GM21515 (cell line): ENCODE measurements around the gene NBDY.
"Not testable (repeated sequence)": the region's sequence is repeated elsewhere in the genome, so short reads cannot be mapped to it uniquely, and the experiment has no call there.

ENCODE experiments used
- ATAC-seq: cut with Tn5 transposase; IDR thresholded peaks from one replicate; pipeline ENCODE4 v1.9.1; 2021; ENCODE audit not compliant: unreplicated experiment

NBDY gene, protein sequence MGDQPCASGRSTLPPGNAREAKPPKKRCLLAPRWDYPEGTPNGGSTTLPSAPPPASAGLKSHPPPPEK

DNA sequence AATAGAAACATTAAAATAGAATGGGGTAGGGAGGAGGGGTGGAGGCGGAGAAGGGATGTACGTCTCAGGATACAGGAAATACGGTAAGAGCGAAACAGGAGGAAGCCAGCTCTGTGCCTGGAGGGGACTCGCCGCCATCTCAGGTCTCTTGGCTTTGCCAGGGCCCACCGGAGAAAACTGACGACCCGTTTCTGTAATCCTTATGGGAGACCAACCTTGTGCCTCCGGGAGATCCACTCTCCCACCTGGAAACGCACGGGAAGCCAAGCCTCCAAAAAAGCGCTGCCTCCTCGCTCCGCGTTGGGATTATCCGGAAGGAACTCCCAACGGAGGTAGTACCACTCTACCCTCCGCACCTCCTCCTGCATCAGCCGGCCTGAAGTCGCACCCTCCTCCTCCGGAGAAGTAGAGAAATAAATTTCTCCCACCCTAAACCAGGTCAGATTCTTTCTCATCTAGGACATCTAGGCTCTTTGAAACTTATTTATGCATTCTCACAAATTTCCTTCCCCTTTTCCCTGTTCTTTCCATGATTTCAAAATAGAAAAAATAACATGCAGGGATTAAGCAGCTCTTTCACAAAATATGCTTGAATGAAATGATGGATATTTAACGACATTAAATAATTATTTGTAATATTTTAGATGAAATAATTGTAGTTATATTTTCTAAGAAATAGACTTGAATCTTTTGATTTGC lies at the start of gene NBDY:
Gene NBDY, plus strand, starts transcription at position 92 of the 699 bp plus-strand sequence. Its CDS starts 111 bp downstream, at position 203.
- peak; percentile 72 for ATAC-seq

GRCh38 chrX:56704530-56704929 lies 24.5 kb upstream of the NBDY start:
- not testable (repeated sequence) for ATAC-seq

- no peak for ATAC-seq
These were observed 2.4 kb upstream of the NBDY start for GRCh38 chrX:56726605-56727004.

DNA sequence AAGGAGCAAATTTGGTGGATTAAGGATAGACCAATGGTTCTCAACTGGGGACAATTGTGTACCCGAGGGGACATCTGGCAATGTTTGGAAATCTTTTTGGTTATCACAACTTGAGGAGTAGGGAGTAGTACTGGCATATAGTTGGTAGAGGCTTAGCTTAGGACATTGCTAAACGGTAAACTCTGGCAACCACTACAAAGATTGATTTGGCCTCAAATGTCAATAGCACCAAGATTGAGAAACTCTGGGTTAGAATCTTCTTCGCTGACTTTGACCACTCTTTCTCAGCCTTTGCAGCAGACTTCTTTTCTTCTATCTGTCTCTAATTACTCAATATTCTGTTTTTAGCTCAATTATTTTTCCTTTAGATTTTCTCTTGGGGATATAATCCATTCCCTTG lies 1.5 kb upstream of the NBDY start:
- no peak for ATAC-seq

DNA sequence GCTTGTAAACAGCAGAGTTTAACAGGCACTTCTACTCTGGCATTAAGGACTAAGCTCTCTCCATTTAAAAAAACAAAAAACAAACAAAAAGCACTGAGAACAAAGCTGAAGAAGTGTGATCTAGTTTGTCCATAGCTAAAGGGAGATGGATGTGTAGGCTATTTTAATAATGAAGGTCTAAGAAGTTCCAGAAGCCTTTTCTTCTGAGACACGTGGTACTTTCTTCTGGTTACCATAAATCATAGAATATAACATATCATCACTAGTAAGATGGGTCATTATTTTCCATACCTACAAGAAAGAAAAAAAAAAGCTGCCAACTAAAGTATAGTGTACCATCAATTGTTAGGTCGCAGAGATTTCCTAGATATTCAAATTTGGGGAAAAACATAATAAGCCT lies 722 bp upstream of the NBDY start:
- no peak for ATAC-seq

DNA sequence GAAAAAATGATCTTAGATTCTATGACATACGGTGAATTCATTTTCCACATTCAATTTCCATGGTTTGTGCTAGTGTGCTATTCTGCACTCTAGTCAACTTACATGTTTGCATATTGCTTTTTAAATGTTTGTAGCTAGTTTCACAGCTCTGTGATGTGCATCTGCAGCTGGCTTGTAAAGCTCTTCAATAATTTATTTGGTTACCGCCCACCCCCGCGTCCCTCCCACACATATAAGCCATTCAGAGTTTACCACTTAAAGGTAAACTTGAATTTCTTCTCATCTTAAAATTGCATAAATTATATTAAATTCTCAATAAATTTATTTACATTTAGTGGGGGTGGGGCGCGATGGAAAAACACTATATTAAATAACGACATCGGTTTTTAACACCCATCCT lies 291 bp upstream of the NBDY start:
- ATAC-seq, result peak; percentile 36

DNA sequence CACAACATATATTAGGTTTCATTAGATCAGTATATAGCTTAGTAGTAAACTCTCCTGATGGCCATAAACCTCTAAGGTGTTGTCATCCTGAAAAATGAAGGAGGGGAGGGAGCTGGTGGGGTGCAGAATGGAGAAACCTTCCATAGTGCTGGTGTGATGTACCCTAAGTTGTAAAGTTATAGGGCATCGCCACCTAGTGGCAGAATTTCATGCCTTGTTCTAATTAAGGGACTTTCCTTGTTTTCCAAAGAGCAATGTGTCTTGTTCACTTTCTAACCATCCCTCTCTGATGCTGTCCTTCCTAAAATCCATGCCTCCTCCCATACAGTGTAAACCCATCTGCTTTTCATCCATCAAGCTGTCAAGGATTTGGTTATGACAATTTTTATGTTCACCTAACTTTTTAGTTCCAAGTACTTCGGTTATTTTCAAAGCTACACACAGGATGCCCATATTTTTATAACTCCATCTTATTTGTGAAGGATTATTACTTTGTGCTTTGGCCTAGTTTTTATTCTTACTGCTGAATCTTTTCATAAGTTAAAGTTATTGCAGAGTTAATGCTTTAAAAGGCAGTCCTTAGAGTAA lies 4.5 kb downstream of the NBDY start:
- no peak for ATAC-seq

- no peak for ATAC-seq
These were observed 7.2 kb downstream of the NBDY start for GRCh38 chrX:56736219-56736618.

DNA sequence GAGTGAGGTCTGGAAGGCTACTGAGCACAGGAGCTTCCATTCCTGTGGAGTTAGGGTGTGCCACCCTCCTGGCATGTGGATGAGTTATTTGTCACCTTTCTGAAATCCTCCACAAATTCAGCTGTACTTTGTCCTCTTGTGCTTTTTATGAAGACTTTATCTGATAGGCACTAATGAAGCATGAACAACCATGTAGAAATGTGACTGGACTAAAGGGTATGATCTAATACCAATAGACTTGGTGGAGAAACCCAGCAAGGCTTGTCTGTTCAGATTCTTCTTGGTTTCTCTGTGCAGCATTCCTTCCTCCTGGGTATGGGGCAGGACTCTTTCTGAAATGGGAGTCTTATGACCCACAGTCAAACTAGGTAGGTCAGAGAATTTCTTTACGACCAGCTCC lies 9.6 kb downstream of the NBDY start:
- ATAC-seq, result no peak

- ATAC-seq, result no peak
These were observed 16.0 kb downstream of the NBDY start for GRCh38 chrX:56744996-56745395.

DNA sequence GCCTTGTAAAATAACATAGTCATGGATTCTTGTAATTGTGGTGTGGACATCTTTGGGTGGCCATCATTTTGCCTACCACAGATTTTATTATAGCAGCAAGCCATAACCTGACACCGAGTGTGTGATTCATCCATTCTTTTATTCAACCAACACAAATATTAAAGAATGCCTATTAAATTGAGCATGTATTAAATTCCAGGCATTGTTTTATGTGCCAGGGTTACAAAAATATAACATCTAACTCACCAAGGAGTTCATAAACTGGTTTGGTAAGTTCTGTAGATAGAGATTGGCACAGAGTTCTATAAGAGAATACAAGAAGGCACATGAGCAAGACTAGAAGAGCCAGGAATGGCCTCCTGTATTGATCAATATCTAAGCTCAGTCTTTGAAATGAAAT lies 18.0 kb downstream of the NBDY start:
- ATAC-seq, result no peak

GRCh38 chrX:56751071-56751470 lies 22.0 kb downstream of the NBDY start:
- ATAC-seq, result no peak

- peak; percentile 74 for ATAC-seq
These were observed 28.3 kb downstream of the NBDY start for GRCh38 chrX:56757327-56757726.

DNA sequence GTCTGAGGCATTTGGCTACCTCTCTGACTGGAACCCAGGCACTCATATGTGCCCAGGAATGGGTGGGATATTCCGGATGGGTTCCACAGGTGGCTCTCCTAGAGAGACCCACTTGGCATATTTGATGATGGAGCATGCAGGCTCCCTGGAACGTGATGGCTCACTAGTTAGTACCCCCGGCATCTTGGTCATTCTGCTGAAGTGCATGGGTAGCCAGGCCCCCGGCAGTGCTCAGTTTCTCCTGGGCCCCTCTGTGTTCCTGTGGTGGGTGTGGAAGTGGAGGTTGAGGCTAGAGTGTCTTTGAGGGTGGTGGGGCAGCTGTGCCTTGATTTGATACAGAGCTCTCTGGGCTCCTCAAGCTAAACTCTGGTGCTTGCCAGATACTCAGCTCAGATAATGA lies 29.4 kb downstream of the NBDY start:
- no peak for ATAC-seq

GRCh38 chrX:56759736-56760409 lies 30.8 kb downstream of the NBDY start:
- no peak for ATAC-seq

- not testable (repeated sequence) for ATAC-seq
These were observed 31.5 kb downstream of the NBDY start for GRCh38 chrX:56760410-56761124.

DNA sequence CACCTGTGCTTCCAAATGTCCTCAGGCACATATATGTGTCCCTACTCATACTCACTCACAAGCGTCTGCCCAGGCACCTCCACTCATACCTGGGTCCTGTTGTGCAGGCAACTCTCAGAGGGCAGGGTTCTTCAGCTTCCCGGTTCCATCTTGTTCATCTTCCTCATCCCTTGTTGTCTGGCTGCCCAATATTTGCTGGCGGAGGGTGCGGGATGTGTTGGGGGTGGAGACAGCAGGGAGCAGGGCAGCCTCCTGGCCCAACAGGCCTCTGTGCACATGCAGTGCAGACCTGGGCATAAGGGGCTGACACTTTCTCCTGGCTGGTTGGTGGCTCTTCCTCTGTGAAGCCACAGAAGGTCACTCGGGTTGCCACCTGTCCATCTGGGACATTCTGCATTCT lies 32.1 kb downstream of the NBDY start:
- ATAC-seq, result no peak

DNA sequence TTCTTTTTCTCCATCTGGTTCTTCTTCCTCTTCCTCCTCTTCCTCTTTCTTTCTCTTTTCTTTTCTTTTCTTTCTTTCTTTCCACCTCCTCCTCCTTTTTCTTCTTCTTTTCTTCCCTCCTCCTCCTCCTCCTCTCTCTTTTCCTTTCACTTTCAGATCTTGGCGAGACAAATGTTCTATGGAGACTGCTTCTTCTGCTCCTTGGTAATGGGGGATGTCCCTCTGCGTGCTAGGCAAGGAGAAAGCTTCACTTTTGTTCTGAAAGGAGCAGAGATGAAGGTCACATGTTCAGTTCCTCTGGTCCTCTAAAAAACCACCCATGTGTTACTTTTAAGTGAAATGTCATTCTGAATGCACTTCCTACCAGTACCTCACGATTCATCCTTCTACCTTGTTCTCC lies 33.2 kb downstream of the NBDY start:
- no peak for ATAC-seq

DNA sequence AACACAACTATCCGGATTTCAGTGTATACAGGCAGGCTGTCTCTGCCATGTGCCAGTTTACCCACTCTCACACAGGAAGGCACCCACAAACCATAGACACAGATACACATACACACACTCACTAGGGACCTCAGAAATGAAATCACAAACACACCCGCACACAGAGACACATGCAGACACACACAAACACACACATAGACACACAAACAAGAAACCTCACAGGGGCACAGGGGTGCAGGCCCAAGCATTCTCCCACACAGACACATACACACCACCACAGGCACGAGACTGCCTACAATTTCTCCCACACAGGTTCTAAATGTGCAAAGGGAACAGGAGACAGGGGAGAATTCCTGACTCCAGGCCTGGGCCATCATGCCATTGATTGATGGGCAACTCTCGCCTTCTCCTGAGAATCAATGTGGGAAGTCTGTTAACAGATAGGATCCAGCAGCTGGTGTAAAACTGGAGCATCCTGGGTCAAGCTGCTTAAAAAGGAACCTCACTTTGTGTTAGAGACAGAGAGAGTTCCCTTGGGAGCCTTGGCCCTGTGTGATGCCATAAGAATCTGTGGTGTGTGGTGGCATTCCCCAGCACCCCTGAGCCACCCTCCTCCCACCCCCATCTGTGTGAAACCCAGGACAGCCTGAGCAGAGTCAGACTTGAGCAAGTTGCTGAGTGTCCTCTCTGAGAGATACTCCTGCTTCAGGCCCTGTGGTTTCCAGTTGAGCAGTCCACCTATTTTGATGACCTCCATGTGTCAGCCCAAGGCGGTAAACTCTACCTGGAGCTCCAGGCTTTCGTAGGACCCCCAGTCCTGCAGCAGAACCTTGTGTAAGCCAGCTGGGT lies 33.9 kb downstream of the NBDY start:
- no peak for ATAC-seq

DNA sequence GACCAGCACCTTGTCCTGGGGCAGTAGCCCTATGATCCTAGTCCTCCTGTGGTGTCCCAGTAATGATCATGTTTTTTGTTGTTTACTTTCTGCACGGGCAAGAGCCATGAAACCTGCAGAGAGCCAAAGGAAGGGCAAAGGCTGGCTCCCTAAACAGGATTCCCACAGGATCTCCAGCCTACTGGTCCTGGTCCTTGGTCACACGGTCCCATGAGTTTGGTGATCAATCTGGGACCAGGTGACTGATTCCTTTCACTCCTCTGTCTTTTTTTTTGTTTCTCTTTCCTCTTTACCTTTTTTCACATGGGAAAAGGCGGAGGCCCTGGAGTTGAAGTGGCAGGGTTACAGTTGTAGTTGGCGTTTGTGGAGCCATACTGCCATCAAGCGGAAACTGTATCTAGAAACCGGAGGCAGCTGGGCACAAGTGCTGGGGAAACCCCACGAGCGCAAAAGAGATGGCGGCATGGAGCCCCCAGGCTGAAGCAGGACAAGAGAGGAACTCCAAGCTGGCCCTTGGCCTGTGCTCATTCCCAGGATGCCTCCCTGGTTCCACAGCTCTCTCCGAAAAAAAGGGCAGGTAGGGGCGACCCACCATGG lies 34.6 kb downstream of the NBDY start:
- ATAC-seq, result no peak
